Stimulated activated CD4-positive, alpha-beta T cell treated with anti-CD3 and anti-CD28 coated beads, Interleukin-12 subunit alpha, Interleukin-12 subunit beta, amount 100 ng/mL, for 4 hours (primary cell): Measurements from ENCODE around the gene ABAT.
"Not testable (repeated sequence)": the region's sequence is repeated elsewhere in the genome, so short reads cannot be mapped to it uniquely, and the experiment has no call there.

Experiments used
- DNase-seq: peaks from one replicate; pipeline ENCODE4 v3.0.0-alpha.2; 2020

The ABAT gene

DNA sequence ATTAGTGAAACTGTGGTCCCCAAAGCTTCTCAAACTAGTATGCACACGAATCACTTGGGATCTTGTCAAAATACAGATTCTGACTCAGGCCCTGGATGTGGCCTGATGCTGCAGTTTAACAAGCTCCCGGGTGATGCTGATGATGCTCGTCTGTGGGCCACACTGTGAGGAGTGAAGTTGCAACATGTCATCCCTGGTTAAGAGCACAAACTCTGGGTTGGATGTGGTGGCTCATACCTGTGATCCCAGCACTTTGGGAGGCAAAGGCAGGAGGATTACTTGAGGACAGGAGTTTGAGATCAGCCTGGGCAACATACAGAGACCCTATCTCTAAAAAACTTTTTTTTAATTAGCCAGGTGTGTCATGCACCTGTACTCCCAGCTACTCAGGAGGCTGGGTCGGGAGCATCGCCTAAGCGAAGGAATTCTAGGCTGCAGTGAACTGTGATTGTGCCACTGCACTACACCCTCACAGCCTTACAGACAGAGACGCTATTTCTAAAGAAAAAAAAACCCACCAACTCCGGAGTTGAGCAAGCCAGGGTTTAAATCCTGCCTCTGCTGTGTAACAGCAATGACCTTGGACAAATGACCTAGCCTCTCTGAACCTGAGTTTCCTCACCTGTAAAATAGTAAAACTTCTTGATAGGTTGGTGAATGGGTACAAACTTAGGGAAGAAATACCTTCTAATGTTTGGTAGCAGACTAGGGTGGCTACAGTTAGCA is 24.4 kb upstream of the ABAT start:
- no peak for DNase-seq

DNA sequence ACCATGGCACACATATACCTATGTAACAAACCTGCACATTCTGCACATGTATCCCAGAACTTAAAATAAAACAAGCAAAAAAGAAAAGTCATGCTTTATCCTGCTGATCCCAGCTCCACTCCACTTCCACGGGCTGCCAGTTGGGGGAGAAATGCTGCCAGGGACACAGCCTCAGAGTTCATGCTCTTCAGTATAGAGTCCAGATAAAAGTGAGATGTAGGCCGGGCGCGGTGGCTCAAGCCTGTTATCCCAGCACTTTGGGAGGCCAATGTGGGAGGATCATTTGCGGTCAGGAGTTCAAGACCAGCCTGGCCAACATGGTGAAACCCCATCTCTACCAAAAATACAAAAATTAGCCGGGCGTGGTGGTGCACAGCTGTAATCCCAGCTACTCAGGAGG is 22.5 kb upstream of the ABAT start:
- not testable (repeated sequence) for DNase-seq

DNA sequence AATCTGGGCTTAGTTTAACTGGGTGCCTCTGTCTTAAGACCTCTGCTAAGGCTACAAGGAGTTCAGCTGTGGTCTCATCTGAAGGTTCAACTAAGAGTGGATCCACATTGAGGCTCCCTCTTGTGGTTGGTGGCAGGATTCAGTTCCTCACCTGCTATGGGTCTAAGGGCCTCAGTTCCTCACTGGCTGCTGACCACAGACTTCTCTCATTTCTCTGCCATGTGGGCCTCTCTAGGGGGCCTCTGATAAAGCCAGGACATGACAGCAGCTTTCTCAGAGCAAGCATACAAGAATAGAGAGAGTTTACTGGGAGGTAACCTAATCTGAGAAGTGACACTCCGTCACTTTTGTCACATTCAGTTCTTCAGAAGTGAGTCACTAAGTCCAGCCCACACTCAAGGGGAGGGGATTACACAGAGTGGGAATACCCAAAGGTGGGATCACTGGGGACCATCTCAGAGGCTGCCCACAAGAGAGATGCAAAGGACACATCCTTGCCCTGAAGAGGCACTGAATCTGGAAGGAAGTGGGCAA is 19.2 kb upstream of the ABAT start:
- no peak for DNase-seq

DNA sequence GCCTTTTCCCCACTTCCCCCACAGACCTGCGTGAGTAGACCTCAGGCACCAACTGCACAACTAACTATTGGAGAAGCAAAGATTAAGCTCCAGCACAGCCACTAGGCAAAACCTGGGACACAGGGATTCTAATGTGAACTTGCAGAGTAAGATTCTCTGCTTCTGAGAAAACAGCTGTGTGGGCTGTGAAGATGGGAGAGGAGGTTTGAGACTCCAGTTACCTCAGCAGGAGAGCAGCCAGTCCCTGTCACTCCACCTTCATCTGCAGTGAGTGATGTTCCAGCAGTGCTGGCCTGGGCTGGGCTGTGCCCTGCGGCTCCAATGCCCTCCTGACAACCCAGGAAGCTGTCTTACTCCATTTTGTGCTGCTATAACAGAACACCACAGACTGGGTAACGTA is 18.0 kb upstream of the ABAT start:
- no peak for DNase-seq

DNA sequence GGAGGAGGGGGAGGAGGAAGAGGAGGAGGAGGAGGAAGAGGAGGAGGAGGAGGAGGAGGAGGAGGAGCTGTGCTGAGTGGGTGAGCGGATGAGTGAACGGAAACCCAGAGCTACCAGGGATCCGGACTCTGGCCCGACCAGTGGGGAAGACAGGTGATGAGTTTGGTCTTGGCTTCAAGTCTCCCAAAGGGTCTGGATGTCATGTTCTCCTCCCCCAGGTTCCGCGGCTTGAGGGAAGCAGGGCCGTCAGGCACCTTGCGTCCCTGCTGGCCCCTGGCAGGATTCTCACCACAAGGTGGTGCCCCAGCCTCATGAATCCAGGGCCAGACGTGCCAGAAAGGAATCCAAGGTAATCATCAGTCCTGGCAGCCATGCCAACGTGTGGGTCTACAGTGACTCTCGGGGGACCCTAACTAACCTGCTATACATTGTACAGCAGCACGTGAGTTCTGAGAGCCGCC is 13.5 kb upstream of the ABAT start:
- DNase-seq = peak; percentile 38

- DNase-seq = no peak
Observed at GRCh38 chr16:8661703-8662102, 12.7 kb upstream of the ABAT start.

GRCh38 chr16:8663192-8664089 is 11.0 kb upstream of the ABAT start:
- no peak for DNase-seq

DNA sequence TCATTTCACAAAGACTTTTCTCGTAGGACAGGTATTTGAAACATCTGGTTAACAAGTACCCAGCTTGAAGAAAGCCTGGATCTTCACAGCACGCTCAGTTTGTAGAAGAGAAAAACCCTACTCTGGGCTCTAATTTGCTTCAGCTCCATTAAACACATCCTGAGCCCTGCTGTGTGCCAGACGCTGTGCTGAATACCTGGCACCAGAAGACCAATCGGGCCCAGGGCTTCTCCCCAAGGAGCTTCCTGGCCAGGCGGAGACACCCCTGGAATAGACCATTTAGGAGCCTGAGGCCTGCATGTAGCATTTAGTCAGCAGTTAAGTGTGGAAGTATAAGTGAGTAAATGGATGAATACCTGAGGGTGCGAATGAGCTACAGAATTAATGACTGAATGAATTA is 8.9 kb upstream of the ABAT start:
- DNase-seq = no peak

GRCh38 chr16:8667492-8667891 is 6.9 kb upstream of the ABAT start:
- DNase-seq = no peak

- no peak for DNase-seq
Observed at GRCh38 chr16:8668113-8668512, 6.3 kb upstream of the ABAT start.

- no peak for DNase-seq
Observed at GRCh38 chr16:8669481-8669880, 4.9 kb upstream of the ABAT start.

DNA sequence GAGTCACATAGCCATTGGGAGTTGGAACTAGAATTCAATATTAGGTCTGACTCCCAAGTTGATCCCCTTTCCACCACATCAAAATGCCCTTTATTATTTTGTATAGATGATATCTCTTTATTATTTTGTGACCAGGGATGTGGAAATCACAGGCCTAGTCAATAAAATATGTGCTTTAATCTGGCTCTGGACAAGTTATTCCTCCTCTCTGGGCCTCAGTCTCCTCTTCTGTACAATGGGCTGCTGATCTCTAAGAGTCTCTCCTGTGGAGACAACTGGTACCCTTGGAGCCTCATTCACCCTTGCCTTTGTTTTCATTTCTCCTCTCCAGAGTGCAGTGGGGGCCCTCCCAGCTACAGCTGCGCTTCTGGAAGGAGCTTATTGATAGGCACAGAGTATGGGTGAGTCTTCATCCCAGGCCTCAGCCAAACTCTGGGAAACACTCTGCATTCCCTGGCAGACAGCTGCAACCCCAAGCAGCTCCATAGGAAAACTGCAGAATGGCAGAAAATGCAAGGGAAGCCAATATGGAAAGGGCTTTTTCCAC is 4.3 kb upstream of the ABAT start:
- DNase-seq = no peak

DNA sequence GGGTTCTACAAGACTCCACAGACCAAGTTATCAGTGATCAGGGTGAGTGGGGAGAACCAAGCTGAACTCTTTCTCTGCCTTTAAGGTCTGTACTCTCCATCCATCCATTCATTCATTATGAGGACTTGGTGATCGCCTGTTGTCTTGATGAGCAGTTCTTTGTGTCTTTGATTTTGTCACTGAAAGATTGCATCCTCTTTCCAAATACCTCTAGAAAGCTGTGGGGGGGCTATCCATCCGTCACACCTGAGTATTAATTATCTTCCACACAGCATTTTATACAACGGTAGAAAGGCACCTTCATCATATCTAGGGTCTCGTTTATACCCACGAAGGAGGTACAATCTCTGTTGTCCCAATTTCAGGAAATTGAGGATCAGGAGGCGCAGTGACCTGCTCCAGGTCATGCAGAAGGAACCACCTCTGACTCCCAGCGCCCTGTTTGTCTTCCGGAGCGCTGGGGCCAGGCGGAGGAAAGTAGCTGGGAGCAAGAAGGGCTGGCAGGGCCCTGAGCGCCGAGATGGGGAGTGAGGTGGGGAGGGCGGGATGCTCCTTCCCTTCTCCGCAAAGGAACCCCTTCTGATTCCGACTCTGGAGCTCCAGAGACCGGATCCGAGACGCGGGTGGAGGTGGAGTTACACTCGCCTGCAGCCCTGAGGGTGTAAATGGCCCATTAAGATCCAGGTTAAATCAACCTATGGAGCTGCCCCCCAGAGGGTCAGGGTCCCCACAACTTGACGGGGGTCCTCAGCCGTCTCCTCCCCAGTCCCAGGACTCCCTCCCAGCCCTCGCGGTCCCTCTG is 605 bp upstream of the ABAT start:
- no peak for DNase-seq

DNA sequence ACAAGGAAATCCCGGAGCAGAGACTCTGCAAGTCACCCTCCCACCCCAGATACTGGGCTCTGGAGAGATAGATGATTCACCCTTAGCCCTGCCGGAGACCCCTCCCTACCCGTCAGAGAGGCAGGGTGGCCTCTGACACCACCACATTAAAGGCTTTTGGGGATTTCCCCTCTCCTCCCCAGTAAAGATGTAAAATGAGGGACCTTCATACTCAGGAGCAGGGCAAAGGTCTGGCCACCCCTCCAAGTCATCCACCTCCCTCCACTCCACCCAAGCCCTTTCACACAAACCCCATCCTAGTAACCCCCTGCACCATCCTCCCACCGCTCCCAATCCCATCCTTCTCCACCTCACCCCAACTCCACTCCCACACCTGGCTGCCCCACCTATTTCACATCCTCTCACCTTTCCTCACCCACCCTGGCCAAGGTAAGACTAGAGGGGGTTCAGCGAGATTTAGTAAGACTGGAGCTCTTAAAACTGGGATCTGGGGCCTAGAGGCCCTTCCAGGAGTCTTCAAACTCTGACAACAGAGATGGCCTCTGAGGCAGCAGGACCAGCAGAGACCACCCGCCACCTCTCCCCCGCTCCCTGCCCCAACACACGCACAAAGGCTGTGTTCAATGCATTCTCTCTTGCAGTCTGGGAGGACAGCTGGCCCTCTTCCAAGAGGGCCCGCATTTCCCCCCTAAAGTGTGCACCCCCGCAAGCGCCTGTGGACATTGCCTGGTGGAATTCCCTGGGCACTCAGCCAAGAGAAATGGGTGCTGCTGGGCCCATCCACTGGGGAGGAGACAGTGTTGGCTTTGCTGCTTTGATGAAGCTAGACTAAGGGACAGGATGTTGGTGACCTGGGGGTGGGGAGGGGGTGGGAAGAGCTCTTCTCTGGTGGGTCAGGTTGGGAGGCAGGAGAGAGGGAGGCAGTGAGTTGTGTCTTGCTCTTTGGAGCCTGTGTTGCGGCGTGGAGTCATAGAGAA is 1.1 kb downstream of the ABAT start:
- peak; percentile 37 for DNase-seq

GRCh38 chr16:8676160-8676547 is 1.7 kb downstream of the ABAT start:
- DNase-seq = no peak

GRCh38 chr16:8676737-8677375 is 2.4 kb downstream of the ABAT start:
- no peak for DNase-seq

GRCh38 chr16:8677481-8677880 is 3.1 kb downstream of the ABAT start:
- no peak for DNase-seq

DNA sequence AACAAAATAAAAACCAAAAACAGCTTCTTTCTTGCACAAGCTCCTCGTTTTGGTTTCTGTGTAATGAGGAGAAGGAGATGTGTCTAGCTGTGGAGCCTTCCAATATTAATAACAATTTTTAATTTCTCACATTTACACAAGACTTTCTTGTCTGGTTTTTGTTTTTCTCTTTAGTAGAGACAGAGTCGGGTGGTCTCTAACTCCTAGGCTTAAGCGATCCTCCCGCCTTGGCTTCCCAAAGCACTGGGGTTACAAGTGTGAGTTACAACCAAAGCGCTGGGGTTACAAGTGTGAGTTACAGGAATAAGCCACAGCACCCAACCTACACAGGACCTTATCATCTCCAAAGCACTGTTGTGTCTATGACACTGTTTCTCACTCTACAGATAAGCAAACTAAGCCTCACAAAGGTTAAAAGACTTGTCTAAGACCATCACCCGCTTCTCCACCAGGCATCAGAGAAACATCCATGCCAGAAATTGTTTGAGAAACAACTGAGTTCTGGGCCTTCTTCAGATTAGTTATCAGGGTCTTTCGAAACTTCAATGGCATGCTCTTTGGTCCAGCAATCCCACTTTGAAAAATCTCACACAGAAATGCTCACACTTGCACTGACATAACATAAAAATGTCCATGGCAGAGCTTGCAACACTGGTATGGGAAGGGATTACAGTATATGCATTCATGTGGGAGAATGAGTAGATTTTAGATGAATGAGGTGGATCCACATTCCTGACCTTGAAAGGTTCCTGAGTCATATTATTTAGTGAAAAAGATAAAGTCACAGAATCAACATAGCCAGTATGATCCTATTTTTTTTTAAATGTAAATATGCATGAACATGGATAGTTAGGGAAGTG is 3.9 kb downstream of the ABAT start:
- no peak for DNase-seq

DNA sequence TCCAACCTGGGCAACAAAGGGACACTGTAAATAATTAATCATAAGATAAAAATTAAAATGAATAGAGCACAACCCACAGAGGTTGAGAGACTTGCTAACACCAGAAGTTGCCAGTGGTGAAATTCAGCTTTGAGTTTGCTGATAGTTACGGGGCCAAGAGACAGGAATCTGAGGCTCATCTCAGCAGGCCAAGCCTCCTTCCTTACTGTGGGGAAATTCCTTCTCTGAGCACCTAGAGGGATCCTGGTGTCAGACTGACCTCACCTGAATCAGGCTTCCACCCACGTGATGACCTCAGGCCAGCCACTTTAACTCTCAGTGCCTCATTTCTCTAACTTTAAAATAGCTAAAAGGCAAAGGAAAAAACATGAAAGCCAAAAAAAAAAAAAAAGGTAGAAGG is 4.7 kb downstream of the ABAT start:
- no peak for DNase-seq
